ENCODE measurements around the gene GTF2H3.
"Not testable (repeated sequence)": the region's sequence is repeated elsewhere in the genome, so short reads cannot be mapped to it uniquely, and the experiment has no call there.

Gene GTF2H3

GRCh38 chr12:123633379-123634141 lies at the start of gene GTF2H3, which contains the start of gene EIF2B1:
GTF2H3 (plus strand) TSS chr12:123633829; CDS start chr12:123633860, 31 bp downstream.
EIF2B1 (minus strand) TSS chr12:123633686; CDS start chr12:123633557, 129 bp downstream.
- H3K27ac Mint-ChIP-seq, result peak within 1 kb of the TSS; percentile 96 to 100
- H3K4me1 Mint-ChIP-seq, result peaks cover 27% of the 10 kb centered on the region
- ATAC-seq (peak; percentile 99), DNase-seq (peak; percentile 95 to 97)
- H3K9me3 Mint-ChIP-seq, result no peaks in the 10 kb centered on the region
- peak within 1 kb of the TSS; percentile 98 to 100 for H3K4me3 Mint-ChIP-seq
- no peaks in the 10 kb centered on the region for H3K27me3 Mint-ChIP-seq

DNA sequence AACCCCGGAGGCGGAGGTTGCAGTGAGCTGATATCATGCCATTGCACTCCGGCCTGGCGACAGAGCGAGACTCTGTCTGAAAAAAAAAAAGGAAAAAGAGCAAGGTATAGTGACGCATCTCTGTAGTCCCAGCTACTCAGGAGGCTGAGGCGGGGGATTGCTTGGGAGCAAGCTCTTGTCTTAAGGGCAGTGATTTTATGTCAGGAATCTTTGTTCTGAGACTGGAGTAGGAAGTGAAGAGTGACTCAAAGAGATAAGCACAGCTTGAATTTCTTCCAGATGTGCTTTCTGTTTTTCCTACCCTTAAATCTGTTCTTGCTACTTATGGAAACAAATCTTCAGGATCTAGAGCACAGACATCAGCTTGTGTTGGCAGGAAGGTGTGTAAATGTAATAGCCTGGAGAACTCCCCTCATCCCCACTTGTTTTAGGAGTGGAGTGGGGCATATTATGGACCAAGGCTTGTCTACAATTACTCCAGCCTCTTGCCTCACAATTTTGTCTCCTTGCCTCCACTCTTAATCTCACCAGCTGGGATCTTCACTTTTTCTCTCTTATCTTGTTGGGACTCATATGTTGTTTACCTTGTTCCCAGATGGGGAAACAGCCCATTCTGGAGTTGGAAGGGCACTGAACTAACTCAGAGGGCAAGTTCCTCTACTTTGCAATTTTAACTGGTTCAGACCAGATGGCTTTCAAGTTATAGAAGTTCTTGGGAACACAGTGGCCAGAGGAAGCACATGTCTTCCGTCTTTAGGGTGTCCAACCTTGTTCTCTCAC lies 41.7 kb upstream of the GTF2H3 start:
- Mint-ChIP-seq H3K27me3 (no peaks in the 10 kb centered on the region), H3K4me3 (no peak overlapping the region), H3K27ac (peak overlapping the region in 1 of 2 donors; percentile 91), H3K9me3 (no peaks in the 10 kb centered on the region), H3K4me1 (peaks cover 52% of the 10 kb centered on the region)
- no peak for ATAC-seq
- no peak for DNase-seq

DNA sequence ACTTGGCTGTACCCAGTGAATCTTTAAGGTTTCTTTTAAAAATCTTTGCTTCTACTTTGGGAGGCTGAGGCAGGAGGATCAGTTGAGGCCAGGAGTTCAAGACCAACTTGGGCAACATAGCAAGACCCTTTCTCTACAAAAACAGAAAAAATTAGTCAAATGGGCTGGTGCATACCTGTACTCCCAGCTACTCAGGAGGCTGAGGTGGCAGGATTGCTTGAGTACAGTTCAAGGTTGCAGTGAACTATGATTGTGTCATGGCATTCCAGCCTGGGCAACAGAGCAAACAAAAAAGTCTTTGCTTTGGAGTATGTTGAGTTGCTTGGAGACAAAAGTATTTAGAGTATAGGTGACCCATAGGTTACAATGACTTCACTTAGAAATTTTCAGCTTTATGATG lies 37.9 kb upstream of the GTF2H3 start:
- Mint-ChIP-seq H3K4me3 (no peak overlapping the region), H3K27ac (no peak overlapping the region), H3K9me3 (no peaks in the 10 kb centered on the region), H3K27me3 (no peaks in the 10 kb centered on the region), H3K4me1 (peaks cover 35% of the 10 kb centered on the region)
- no peak for DNase-seq
- ATAC-seq, result no peak

GRCh38 chr12:123597100-123597499 lies 36.5 kb upstream of the GTF2H3 start:
- Mint-ChIP-seq H3K4me1 (peaks cover 26% of the 10 kb centered on the region), H3K27ac (no peak overlapping the region), H3K27me3 (no peaks in the 10 kb centered on the region), H3K9me3 (no peaks in the 10 kb centered on the region), H3K4me3 (no peak overlapping the region)
- ATAC-seq (no peak), DNase-seq (no peak)

DNA sequence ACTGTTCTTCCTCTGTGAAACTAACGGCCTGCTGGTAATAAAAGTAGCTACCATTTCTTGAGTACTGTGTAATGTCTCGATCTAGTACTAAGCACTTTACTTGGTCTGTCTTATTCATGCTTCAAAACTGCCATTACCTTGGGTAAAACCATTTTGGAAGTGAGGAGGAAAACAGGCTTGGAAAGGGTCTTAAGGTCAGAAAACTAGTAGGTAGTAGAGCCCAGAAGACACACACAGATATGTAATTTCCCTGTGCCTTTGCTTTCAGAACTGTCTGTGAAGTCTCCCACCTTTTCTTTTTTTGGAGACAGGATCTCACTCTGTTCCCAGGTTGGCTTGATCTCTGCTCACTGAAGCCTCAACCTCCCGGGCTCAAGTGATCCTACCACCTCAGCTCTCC lies 35.1 kb upstream of the GTF2H3 start:
- no peak for ATAC-seq
- Mint-ChIP-seq H3K27ac (no peak overlapping the region), H3K4me3 (no peak overlapping the region), H3K9me3 (no peaks in the 10 kb centered on the region), H3K27me3 (no peaks in the 10 kb centered on the region), H3K4me1 (peaks cover 30% of the 10 kb centered on the region)
- DNase-seq, result no peak

- no peak for DNase-seq
- Mint-ChIP-seq H3K27ac (no peak overlapping the region), H3K9me3 (no peaks in the 10 kb centered on the region), H3K4me3 (no peak overlapping the region), H3K4me1 (peaks cover 31% of the 10 kb centered on the region), H3K27me3 (no peaks in the 10 kb centered on the region)
- ATAC-seq, result no peak
These were observed 34.3 kb upstream of the GTF2H3 start for GRCh38 chr12:123599310-123599709.

GRCh38 chr12:123599721-123600120 lies 33.9 kb upstream of the GTF2H3 start:
- no peaks in the 10 kb centered on the region for H3K9me3 Mint-ChIP-seq
- H3K4me3 Mint-ChIP-seq, result peak overlapping the region in 1 of 2 donors; percentile 47
- no peaks in the 10 kb centered on the region for H3K27me3 Mint-ChIP-seq

GRCh38 chr12:123601602-123602489 lies 31.8 kb upstream of the GTF2H3 start, which contains the start of gene DDX55:
DDX55 (plus strand) TSS chr12:123602099; CDS start chr12:123602149, 50 bp downstream.
- Mint-ChIP-seq H3K27me3 (no peaks in the 10 kb centered on the region), H3K27ac (peak within 1 kb of the TSS; percentile 98), H3K9me3 (no peaks in the 10 kb centered on the region), H3K4me1 (peaks cover 38% of the 10 kb centered on the region), H3K4me3 (peak within 1 kb of the TSS; percentile 91 to 98)
- ATAC-seq (peak; percentile 98), DNase-seq (peak; percentile 87 to 88)

More at GRCh38 chr12:123599721-123600120, 33.9 kb upstream of the GTF2H3 start:
- Mint-ChIP-seq H3K4me1 (peaks cover 31% of the 10 kb centered on the region), H3K27ac (no peak overlapping the region)
- ATAC-seq (no peak), DNase-seq (no peak)

DNA sequence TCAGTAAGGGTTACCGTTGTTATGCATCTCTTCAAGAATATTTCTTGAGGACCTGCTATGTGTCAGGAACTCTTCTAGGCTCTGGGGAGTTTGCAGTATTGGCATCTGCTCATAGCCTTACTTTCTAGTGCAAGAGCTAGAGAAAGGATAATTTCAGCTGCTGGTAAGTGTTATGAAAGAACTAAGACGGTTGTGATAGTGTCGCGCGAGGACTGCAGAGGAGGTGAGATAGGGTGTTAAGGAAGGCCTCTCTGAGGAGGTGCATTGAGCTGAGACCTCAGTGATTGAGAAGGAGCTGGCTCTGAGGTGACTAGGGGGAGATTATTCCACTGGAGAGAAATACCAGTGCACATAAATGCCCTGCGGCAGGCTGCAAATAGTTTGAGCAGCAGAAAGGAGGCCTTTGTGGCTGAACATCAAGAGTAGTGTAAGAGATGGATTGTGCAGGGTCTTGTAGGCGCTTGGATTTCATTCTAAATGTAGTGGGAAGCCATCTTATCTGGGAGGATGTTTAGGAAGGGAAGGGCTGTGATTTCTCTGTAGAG lies 30.9 kb upstream of the GTF2H3 start:
- peak overlapping the region; percentile 89 to 98 for H3K27ac Mint-ChIP-seq
- H3K4me3 Mint-ChIP-seq, result peak overlapping the region; percentile 91 to 98
- no peak for ATAC-seq
- no peaks in the 10 kb centered on the region for H3K9me3 Mint-ChIP-seq
- no peaks in the 10 kb centered on the region for H3K27me3 Mint-ChIP-seq
- no peak for DNase-seq
- H3K4me1 Mint-ChIP-seq, result peaks cover 38% of the 10 kb centered on the region

DNA sequence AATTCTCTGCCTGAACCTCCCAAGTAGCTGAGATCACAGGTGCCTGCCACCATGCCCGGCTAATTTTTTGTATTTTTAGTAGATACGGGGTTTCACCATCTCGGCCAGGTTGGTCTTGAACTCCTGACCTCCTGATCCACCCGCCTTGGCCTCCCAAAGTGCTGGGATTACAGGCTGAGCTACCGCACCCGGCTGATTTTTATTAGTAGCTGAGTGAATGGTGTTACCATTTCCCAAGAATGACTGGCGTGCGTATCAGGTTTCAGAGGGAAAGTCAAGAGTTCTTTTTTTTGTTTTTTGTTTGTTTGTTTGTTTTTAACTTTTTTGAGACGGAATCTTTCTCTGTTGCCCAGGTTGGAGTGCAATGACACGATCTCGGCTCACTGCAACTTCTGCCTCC lies 30.1 kb upstream of the GTF2H3 start:
- peak overlapping the region in 1 of 2 donors; percentile 36 for H3K27ac Mint-ChIP-seq
- DNase-seq, H3K9me3 Mint-ChIP-seq, ATAC-seq, H3K27me3 Mint-ChIP-seq: not testable (repeated sequence)
- H3K4me1 Mint-ChIP-seq, result peaks cover 38% of the 10 kb centered on the region
- H3K4me3 Mint-ChIP-seq, result peak overlapping the region; percentile 91 to 98

GRCh38 chr12:123607756-123608155 lies 25.9 kb upstream of the GTF2H3 start:
- ATAC-seq, result no peak
- Mint-ChIP-seq H3K27me3 (no peaks in the 10 kb centered on the region), H3K4me1 (peaks cover 21% of the 10 kb centered on the region)

DNA sequence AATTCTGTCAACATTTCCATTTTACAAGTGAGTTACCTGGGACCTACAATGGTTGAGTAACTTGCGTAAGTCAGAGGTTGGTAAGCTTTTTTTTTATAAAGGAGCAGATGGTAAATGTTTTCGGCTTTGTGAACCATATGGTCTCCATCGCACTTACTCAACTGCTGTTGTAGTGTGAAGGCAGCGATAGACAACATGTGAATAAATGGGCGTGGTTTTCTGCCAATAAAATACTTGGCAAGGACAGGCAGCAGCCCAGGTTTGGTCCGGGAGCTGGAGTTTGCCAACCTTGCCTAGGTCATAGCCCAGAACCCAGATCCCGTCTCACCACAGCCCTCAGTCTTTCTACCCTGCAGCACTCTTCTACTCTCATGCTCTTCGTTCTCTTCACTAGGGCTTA lies 25.4 kb upstream of the GTF2H3 start:
- Mint-ChIP-seq H3K9me3 (no peaks in the 10 kb centered on the region), H3K27me3 (no peaks in the 10 kb centered on the region), H3K4me1 (peaks cover 17% of the 10 kb centered on the region), H3K27ac (no peak overlapping the region), H3K4me3 (no peak overlapping the region)
- DNase-seq (no peak), ATAC-seq (no peak)

More at GRCh38 chr12:123607756-123608155, 25.9 kb upstream of the GTF2H3 start:
- Mint-ChIP-seq H3K9me3 (no peaks in the 10 kb centered on the region), H3K4me3 (no peak overlapping the region), H3K27ac (peak overlapping the region; percentile 40 to 54)
- no peak for DNase-seq

- no peak for ATAC-seq
These were observed 19.5 kb upstream of the GTF2H3 start for GRCh38 chr12:123614110-123614509.

DNA sequence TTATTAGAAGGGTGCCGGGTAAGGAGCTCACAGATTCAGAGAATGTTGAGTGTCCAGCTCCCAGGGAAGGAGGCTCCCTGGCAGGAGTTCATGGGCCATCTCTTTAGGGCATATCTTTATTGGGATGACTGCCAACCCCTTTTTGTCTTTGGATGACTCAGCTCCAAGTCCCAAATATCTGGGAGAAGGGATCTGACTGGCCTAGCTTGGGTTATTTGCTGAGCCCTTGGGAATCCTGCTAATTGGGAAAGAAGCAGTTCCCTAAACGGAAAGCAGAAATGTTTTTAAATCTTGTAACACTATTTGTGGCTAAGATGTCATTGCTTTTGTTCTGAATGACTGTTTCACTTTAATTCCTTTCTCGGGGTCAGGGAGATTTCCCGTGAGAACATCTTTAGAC lies 19.1 kb upstream of the GTF2H3 start:
- no peaks in the 10 kb centered on the region for H3K27me3 Mint-ChIP-seq
- H3K9me3 Mint-ChIP-seq, result no peaks in the 10 kb centered on the region
- H3K4me3 Mint-ChIP-seq, result no peak overlapping the region
- H3K27ac Mint-ChIP-seq, result peak overlapping the region; percentile 9 to 77
- ATAC-seq, result no peak
- DNase-seq, result no peak
- no peaks in the 10 kb centered on the region for H3K4me1 Mint-ChIP-seq

More at GRCh38 chr12:123614110-123614509, 19.5 kb upstream of the GTF2H3 start:
- DNase-seq, result no peak
- H3K4me3 Mint-ChIP-seq, result no peak overlapping the region
- H3K9me3 Mint-ChIP-seq, result no peaks in the 10 kb centered on the region
- H3K4me1 Mint-ChIP-seq, result no peaks in the 10 kb centered on the region
- peak overlapping the region; percentile 52 to 77 for H3K27ac Mint-ChIP-seq
- no peaks in the 10 kb centered on the region for H3K27me3 Mint-ChIP-seq

- DNase-seq, result no peak
- ATAC-seq, result no peak
- Mint-ChIP-seq H3K4me1 (no peaks in the 10 kb centered on the region), H3K4me3 (no peak overlapping the region), H3K9me3 (no peaks in the 10 kb centered on the region), H3K27ac (no peak overlapping the region), H3K27me3 (no peaks in the 10 kb centered on the region)
These were observed 16.5 kb upstream of the GTF2H3 start for GRCh38 chr12:123617144-123617543.
